OCI-LY1 (cell line): ENCODE measurements around the gene LTO1.

Experiments
- H2AFZ ChIP-seq: fragments of 200-600 bp; sonication (generic), shearing (Covaris generic); 2 replicates; pipeline ENCODE4 v1.6.0; 2014; ENCODE audit warnings: antibody characterized with exemption, mild to moderate bottlenecking, low read length
- H3F3A ChIP-seq: fragments of 200-600 bp; sonication (generic), shearing (Covaris generic); 2 replicates; pipeline ENCODE4 v1.6.0; 2014; ENCODE audit warnings: mild to moderate bottlenecking, antibody characterized with exemption, low read length, moderate library complexity; ENCODE audit not compliant: insufficient read depth
- H3K27ac ChIP-seq: fragments of 200-600 bp; sonication (generic); 2 replicates; pipeline ENCODE4 v1.5.1; 2014; ENCODE audit warnings: low read length, mixed run types, mild to moderate bottlenecking, low read depth; ENCODE audit not compliant: poor library complexity, severe bottlenecking
- H3K27me3 ChIP-seq: fragments of 200-600 bp; sonication (generic); 2 replicates; pipeline ENCODE4 v1.6.0; 2014; ENCODE audit warnings: antibody characterized with exemption, mild to moderate bottlenecking, low read length, moderate library complexity; ENCODE audit not compliant: insufficient read depth
- H3K36me3 ChIP-seq: fragments of 200-600 bp; sonication (generic); 2 replicates; pipeline ENCODE4 v1.6.1; 2014; ENCODE audit warnings: mild to moderate bottlenecking, antibody characterized with exemption, low read length, moderate library complexity, mixed read lengths; ENCODE audit not compliant: insufficient read depth
- H3K4me1 ChIP-seq: fragments of 200-600 bp; sonication (generic); 2 replicates; pipeline ENCODE4 v1.5.1; 2014; ENCODE audit warnings: mild to moderate bottlenecking, low read length, moderate library complexity; ENCODE audit not compliant: insufficient read depth, severe bottlenecking
- H3K4me2 ChIP-seq: fragments of 200-600 bp; sonication (generic), shearing (Covaris generic); 2 replicates; pipeline ENCODE4 v1.6.1; 2014; ENCODE audit warnings: low read length
- H3K4me3 ChIP-seq: fragments of 200-600 bp; sonication (generic); 2 replicates; pipeline ENCODE4 v1.5.1; 2014; ENCODE audit warnings: low read length, low read depth, mild to moderate bottlenecking, mixed read lengths; ENCODE audit not compliant: poor library complexity, severe bottlenecking
- H3K79me2 ChIP-seq: fragments of 200-600 bp; shearing (Covaris generic); 2 replicates; pipeline ENCODE4 v1.6.1; 2016; ENCODE audit warnings: mixed run types, low read length, mixed read lengths; ENCODE audit not compliant: insufficient read depth
- H3K9ac ChIP-seq: fragments of 200-600 bp; sonication (generic), shearing (Covaris generic); 2 replicates; pipeline ENCODE4 v1.6.1; 2014; ENCODE audit warnings: mild to moderate bottlenecking, low read length, mixed read lengths
- H3K9me2 ChIP-seq: fragments of 200-600 bp; sonication (generic), shearing (Covaris generic); 2 replicates; pipeline ENCODE4 v1.6.1; 2014; ENCODE audit warnings: low read depth, mild to moderate bottlenecking, low read length, mixed read lengths
- H3K9me3 ChIP-seq: fragments of 200-600 bp; shearing (Covaris generic); 2 replicates; pipeline ENCODE4 v1.6.1; 2014; ENCODE audit warnings: low read length, mixed read lengths
- H4K20me1 ChIP-seq: fragments of 200-600 bp; sonication (generic), shearing (Covaris generic); 2 replicates; pipeline ENCODE4 v1.6.0; 2016; ENCODE audit warnings: mild to moderate bottlenecking, low read length; ENCODE audit not compliant: insufficient read depth
- EZH2 ChIP-seq: fragments of 200-600 bp; sonication (generic), shearing (Covaris generic); IDR thresholded peaks from 2 replicates; pipeline ENCODE4 v1.8.0; 2017; ENCODE audit warnings: borderline replicate concordance, mixed run types, mild to moderate bottlenecking, antibody characterized with exemption, low read length, moderate library complexity, mixed read lengths
- TF ChIP-seq, protein P1 (sequence below): fragments of 200-600 bp; sonication (generic), shearing (Covaris generic); IDR thresholded peaks from 2 replicates; pipeline ENCODE4 v1.5.1; 2017; ENCODE audit warnings: mild to moderate bottlenecking, antibody characterized with exemption, low read length, moderate library complexity, mixed read lengths

LTO1 gene

DNA sequence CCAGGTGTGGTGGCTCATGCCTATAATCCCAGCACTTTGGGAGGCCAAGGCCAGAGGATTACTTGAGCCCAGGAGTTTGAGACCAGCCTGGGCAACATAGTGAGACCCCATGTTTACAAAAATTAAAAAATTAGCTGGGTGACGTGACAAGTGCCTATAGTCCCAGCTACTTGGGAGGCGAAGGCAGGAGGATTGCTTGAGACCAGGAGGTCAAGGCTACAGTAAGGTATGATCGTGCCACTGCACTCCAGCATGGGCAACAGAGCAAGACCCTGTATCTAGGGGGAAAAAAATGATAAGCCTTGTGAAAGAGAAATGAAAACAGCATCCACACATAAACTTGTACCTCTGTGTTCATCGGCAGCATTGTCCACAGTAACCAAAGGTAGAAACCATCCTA, 42.3 kb downstream of the LTO1 start:
- no peaks in the 10 kb centered on the region for H3K9me2 ChIP-seq
- H3K27me3 ChIP-seq = no peaks in the 10 kb centered on the region
- no peaks in the 10 kb centered on the region for H3K4me1 ChIP-seq
- H3F3A ChIP-seq = no peaks in the 10 kb centered on the region
- no peaks in the 10 kb centered on the region for H3K36me3 ChIP-seq
- H3K4me3 ChIP-seq = no peak overlapping the region
- H2AFZ ChIP-seq = no peak overlapping the region
- TF ChIP-seq, protein P1, sequence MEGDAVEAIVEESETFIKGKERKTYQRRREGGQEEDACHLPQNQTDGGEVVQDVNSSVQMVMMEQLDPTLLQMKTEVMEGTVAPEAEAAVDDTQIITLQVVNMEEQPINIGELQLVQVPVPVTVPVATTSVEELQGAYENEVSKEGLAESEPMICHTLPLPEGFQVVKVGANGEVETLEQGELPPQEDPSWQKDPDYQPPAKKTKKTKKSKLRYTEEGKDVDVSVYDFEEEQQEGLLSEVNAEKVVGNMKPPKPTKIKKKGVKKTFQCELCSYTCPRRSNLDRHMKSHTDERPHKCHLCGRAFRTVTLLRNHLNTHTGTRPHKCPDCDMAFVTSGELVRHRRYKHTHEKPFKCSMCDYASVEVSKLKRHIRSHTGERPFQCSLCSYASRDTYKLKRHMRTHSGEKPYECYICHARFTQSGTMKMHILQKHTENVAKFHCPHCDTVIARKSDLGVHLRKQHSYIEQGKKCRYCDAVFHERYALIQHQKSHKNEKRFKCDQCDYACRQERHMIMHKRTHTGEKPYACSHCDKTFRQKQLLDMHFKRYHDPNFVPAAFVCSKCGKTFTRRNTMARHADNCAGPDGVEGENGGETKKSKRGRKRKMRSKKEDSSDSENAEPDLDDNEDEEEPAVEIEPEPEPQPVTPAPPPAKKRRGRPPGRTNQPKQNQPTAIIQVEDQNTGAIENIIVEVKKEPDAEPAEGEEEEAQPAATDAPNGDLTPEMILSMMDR = no peak
- no peak for TF ChIP-seq EZH2
- H3K4me2 ChIP-seq = no peak overlapping the region
- H3K9ac ChIP-seq = no peak overlapping the region
- H3K27ac ChIP-seq = no peak overlapping the region
- no peaks in the 10 kb centered on the region for H3K9me3 ChIP-seq
- no peaks in the 10 kb centered on the region for H3K79me2 ChIP-seq
- no peaks in the 10 kb centered on the region for H4K20me1 ChIP-seq

DNA sequence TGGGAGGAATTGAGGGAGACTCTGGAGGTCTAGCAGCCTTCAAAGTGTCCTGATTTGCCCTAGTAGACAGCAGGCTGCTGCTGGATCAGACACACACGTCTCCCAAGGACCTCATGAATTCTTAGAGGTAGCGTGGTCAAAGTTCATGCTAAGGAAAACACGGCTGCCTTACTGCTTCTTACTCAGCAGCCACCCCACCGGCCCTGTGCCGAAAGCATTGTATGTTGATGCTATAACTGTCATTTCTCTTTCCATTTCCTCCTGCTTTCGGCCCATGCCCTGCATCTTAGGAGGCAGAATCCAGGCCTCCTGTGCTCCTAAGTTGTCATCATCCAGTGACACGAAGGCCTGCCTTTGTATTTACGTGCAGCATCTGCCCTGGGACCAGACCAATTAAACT, 44.7 kb downstream of the LTO1 start:
- Histone ChIP-seq H3K9me3 (no peaks in the 10 kb centered on the region), H3K9ac (no peak overlapping the region), H3K4me2 (no peak overlapping the region), H3K4me1 (no peaks in the 10 kb centered on the region), H3K36me3 (no peaks in the 10 kb centered on the region), H4K20me1 (no peaks in the 10 kb centered on the region), H3K27ac (no peak overlapping the region), H3K27me3 (no peaks in the 10 kb centered on the region), H3F3A (no peaks in the 10 kb centered on the region), H2AFZ (no peak overlapping the region), H3K79me2 (no peaks in the 10 kb centered on the region), H3K9me2 (no peaks in the 10 kb centered on the region), H3K4me3 (no peak overlapping the region)
- TF ChIP-seq, protein P1 = no peak
- TF ChIP-seq EZH2 = no peak

DNA sequence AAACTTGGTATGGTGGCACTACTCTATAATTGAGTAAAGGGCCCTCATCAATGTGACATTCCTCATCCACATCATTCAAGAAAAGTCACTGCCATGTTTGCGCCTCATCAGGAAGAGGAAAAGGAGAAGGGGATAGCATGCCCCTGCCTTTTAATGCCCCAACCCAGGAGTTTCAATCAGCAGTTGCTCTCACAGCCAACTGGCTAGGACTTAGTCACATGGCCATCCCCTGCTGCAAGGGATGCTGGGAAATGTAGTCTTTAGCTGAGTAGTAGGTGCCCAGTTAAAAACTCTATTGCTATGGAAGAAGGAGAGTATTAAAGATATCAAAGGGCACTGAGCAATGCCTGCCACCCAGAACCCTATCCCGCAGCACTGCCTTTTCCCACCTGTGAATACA, 45.1 kb downstream of the LTO1 start:
- H3K36me3 ChIP-seq = no peaks in the 10 kb centered on the region
- no peaks in the 10 kb centered on the region for H3K79me2 ChIP-seq
- TF ChIP-seq, protein P1 = no peak
- TF ChIP-seq EZH2 = no peak
- no peaks in the 10 kb centered on the region for H3K9me3 ChIP-seq
- no peak overlapping the region for H3K4me3 ChIP-seq
- H3K27me3 ChIP-seq = no peaks in the 10 kb centered on the region
- H2AFZ ChIP-seq = no peak overlapping the region
- H4K20me1 ChIP-seq = no peaks in the 10 kb centered on the region
- no peak overlapping the region for H3K4me2 ChIP-seq
- H3K9me2 ChIP-seq = no peaks in the 10 kb centered on the region
- no peak overlapping the region for H3K27ac ChIP-seq
- H3K9ac ChIP-seq = no peak overlapping the region
- no peaks in the 10 kb centered on the region for H3K4me1 ChIP-seq
- no peaks in the 10 kb centered on the region for H3F3A ChIP-seq
